CD4-positive, alpha-beta T cell treated with Interleukin-4 for 4 hours (primary cell): Measurements from ENCODE around the gene RREB1.

ENCODE experiments used
- DNase-seq: peaks from one replicate; pipeline ENCODE4 v3.0.0-alpha.2; 2020

Gene RREB1

GRCh38 chr6:7165002-7165889 lies 57.5 kb downstream of the RREB1 start:
- no peak for DNase-seq

- DNase-seq, result no peak
Measured at GRCh38 chr6:7165890-7166267, 58.1 kb downstream of the RREB1 start.

- DNase-seq, result no peak
Measured at GRCh38 chr6:7166410-7167293, 58.9 kb downstream of the RREB1 start.

GRCh38 chr6:7169296-7169721 lies 61.5 kb downstream of the RREB1 start:
- DNase-seq, result no peak

- no peak for DNase-seq
Measured at GRCh38 chr6:7170117-7170732, 62.5 kb downstream of the RREB1 start.

- no peak for DNase-seq
Measured at GRCh38 chr6:7171119-7171518, 63.4 kb downstream of the RREB1 start.

GRCh38 chr6:7171733-7172132 lies 64.0 kb downstream of the RREB1 start:
- no peak for DNase-seq

GRCh38 chr6:7172649-7173048 lies 64.9 kb downstream of the RREB1 start:
- no peak for DNase-seq

GRCh38 chr6:7173843-7174503 lies 66.2 kb downstream of the RREB1 start:
- DNase-seq, result no peak

- no peak for DNase-seq
Measured at GRCh38 chr6:7175462-7175861, 67.7 kb downstream of the RREB1 start.

- no peak for DNase-seq
Measured at GRCh38 chr6:7176208-7176607, 68.4 kb downstream of the RREB1 start.

GRCh38 chr6:7178280-7178679 lies 70.5 kb downstream of the RREB1 start:
- no peak for DNase-seq

GRCh38 chr6:7180751-7181150 lies 73.0 kb downstream of the RREB1 start:
- no peak for DNase-seq

GRCh38 chr6:7183707-7184106 lies 75.9 kb downstream of the RREB1 start:
- no peak for DNase-seq

GRCh38 chr6:7184502-7184901 lies 76.7 kb downstream of the RREB1 start:
- no peak for DNase-seq

GRCh38 chr6:7185561-7185960 lies 77.8 kb downstream of the RREB1 start:
- DNase-seq, result no peak

- DNase-seq, result peak; percentile 11
Measured at GRCh38 chr6:7188492-7188891, 80.7 kb downstream of the RREB1 start.

- no peak for DNase-seq
Measured at GRCh38 chr6:7189101-7189758, 81.5 kb downstream of the RREB1 start.

- DNase-seq, result no peak
Measured at GRCh38 chr6:7190791-7191190, 83.0 kb downstream of the RREB1 start.

GRCh38 chr6:7193122-7193521 lies 85.4 kb downstream of the RREB1 start:
- DNase-seq, result no peak

- DNase-seq, result no peak
Measured at GRCh38 chr6:7194657-7195056, 86.9 kb downstream of the RREB1 start.

- DNase-seq, result no peak
Measured at GRCh38 chr6:7195339-7196018, 87.7 kb downstream of the RREB1 start.
